Natural killer cell treated with Interleukin-12 subunit alpha and Interleukin-12 subunit beta and Interleukin-15 and Interleukin-18, amount 100 ng/mL, for 72 hours (primary cell): Measurements from ENCODE around the gene TSC22D3. TPM values are rescaled to one million over a fixed set of nuclear protein-coding genes. Genes with fewer than 3 reads are reported as not detected.
"Not testable (repeated sequence)": the region's sequence is repeated elsewhere in the genome, so short reads cannot be mapped to it uniquely, and the experiment has no call there.

ENCODE experiments used
- ATAC-seq, 2 donors: fragments of 150-1000 bp; cut with Tn5 transposase in 1 of 2; sonication (Bioruptor Pico), chemical (Tn5 transposase) in 1 of 2; 2 replicates each; pipeline ENCODE4 v1.10.0; 2021
- DNase-seq: peaks from one replicate; pipeline ENCODE4 v3.0.0; 2022; ENCODE audit warnings: low spot score
- H3K27ac Mint-ChIP-seq, 2 donors: 1 replicate in 1 of 2; 2 replicates in 1 of 2; pipeline ENCODE4 v1.8.0; 2022; ENCODE audit warnings: mixed read lengths in 2 of 2, mild to moderate bottlenecking in 1 of 2, moderate library complexity in 1 of 2
- H3K27me3 Mint-ChIP-seq, 2 donors: 1 replicate in 1 of 2; 2 replicates in 1 of 2; pipeline ENCODE4 v1.8.0; 2022; ENCODE audit warnings: mixed read lengths in 2 of 2
- H3K36me3 Mint-ChIP-seq: one replicate; pipeline ENCODE4 v1.8.0; 2022; ENCODE audit warnings: mixed read lengths
- H3K4me1 Mint-ChIP-seq, 2 donors: 1 replicate in 1 of 2; 2 replicates in 1 of 2; pipeline ENCODE4 v1.8.0; 2022; ENCODE audit warnings: low read depth in 2 of 2, mixed read lengths in 2 of 2, mild to moderate bottlenecking in 1 of 2
- H3K4me3 Mint-ChIP-seq: one replicate; pipeline ENCODE4 v1.8.0; 2022; ENCODE audit warnings: mixed read lengths
- H3K9me3 Mint-ChIP-seq: 2 replicates; pipeline ENCODE4 v1.8.0; 2022; ENCODE audit warnings: mixed read lengths
- total RNA-seq, 2 donors: library from RNA; stranded (reverse); gene quantifications; one replicate each; pipeline ENCODE4 v1.2.3, GENCODE V29; 2022

The TSC22D3 gene
- 10 to 100 TPM in 1 of 2 donors, 1 to 10 TPM in 1; 8.6 to 20.3 TPM for total RNA-seq

GRCh38 chrX:107775734-107776511 lies at the start of gene TSC22D3:
Gene TSC22D3 (minus strand): TSS chrX:107775787. CDS start chrX:107775419, 368 bp downstream.
- Mint-ChIP-seq H3K4me3 (peak within 1 kb of the TSS; percentile 84), H3K27ac (peak within 1 kb of the TSS in 1 of 2 donors; percentile 40), H3K36me3 (no peaks in the 10 kb centered on the region), H3K9me3 (no peaks in the 10 kb centered on the region), H3K4me1 (peaks cover 10 to 13% of the 10 kb centered on the region in 2 donors), H3K27me3 (peaks cover 0 to 17% of the 10 kb centered on the region in 2 donors)
- ATAC-seq (peak; percentile 75 to 83), DNase-seq (peak; percentile 62)

GRCh38 chrX:107823456-107823855 lies 47.9 kb upstream of the TSC22D3 start:
- no peak overlapping the region for H3K27ac Mint-ChIP-seq
- H3K4me1 Mint-ChIP-seq = peaks cover 8 to 15% of the 10 kb centered on the region in 2 donors
- DNase-seq (no peak), ATAC-seq (no peak)
- no peak overlapping the region for H3K4me3 Mint-ChIP-seq
- H3K9me3 Mint-ChIP-seq = no peaks in the 10 kb centered on the region
- H3K36me3 Mint-ChIP-seq = no peaks in the 10 kb centered on the region
- H3K27me3 Mint-ChIP-seq = peaks cover 31 to 35% of the 10 kb centered on the region in 2 donors

- ATAC-seq (no peak), DNase-seq (no peak)
- H3K4me3 Mint-ChIP-seq = no peak overlapping the region
- peaks cover 8 to 15% of the 10 kb centered on the region in 2 donors for H3K4me1 Mint-ChIP-seq
- peaks cover 30 to 35% of the 10 kb centered on the region in 2 donors for H3K27me3 Mint-ChIP-seq
- no peaks in the 10 kb centered on the region for H3K9me3 Mint-ChIP-seq
- no peak overlapping the region for H3K27ac Mint-ChIP-seq
- no peaks in the 10 kb centered on the region for H3K36me3 Mint-ChIP-seq
Measured at GRCh38 chrX:107823042-107823441, 47.5 kb upstream of the TSC22D3 start.

- Mint-ChIP-seq H3K4me1 (peaks cover 0 to 4% of the 10 kb centered on the region in 2 donors), H3K27me3 (peaks cover 8 to 10% of the 10 kb centered on the region in 2 donors), H3K9me3 (no peaks in the 10 kb centered on the region), H3K36me3 (no peaks in the 10 kb centered on the region), H3K27ac (no peak overlapping the region), H3K4me3 (no peak overlapping the region)
- DNase-seq (no peak), ATAC-seq (no peak)
Measured at GRCh38 chrX:107818900-107819521, 43.4 kb upstream of the TSC22D3 start.

- not testable (repeated sequence) for H3K9me3 Mint-ChIP-seq, ATAC-seq, H3K27ac Mint-ChIP-seq, H3K36me3 Mint-ChIP-seq, H3K4me3 Mint-ChIP-seq, H3K4me1 Mint-ChIP-seq, DNase-seq
- peaks cover 22 to 33% of the 10 kb centered on the region in 2 donors for H3K27me3 Mint-ChIP-seq
Measured at GRCh38 chrX:107810053-107810452, 34.5 kb upstream of the TSC22D3 start.

- ATAC-seq = no peak
- Mint-ChIP-seq H3K4me3 (no peak overlapping the region), H3K27ac (no peak overlapping the region), H3K27me3 (peaks cover 15 to 22% of the 10 kb centered on the region in 2 donors), H3K36me3 (no peaks in the 10 kb centered on the region), H3K4me1 (no peaks in the 10 kb centered on the region), H3K9me3 (no peaks in the 10 kb centered on the region)
- DNase-seq = no peak
Measured at GRCh38 chrX:107805179-107805578, 29.6 kb upstream of the TSC22D3 start.

- H3K4me3 Mint-ChIP-seq = no peak overlapping the region
- DNase-seq (no peak), ATAC-seq (no peak)
- no peaks in the 10 kb centered on the region for H3K36me3 Mint-ChIP-seq
- no peak overlapping the region for H3K27ac Mint-ChIP-seq
- no peaks in the 10 kb centered on the region for H3K4me1 Mint-ChIP-seq
- peaks cover 15 to 26% of the 10 kb centered on the region in 2 donors for H3K27me3 Mint-ChIP-seq
- H3K9me3 Mint-ChIP-seq = no peaks in the 10 kb centered on the region
Measured at GRCh38 chrX:107804427-107804826, 28.8 kb upstream of the TSC22D3 start.

GRCh38 chrX:107787827-107788226 lies 12.2 kb upstream of the TSC22D3 start:
- H3K4me3 Mint-ChIP-seq = no peak overlapping the region
- no peak for ATAC-seq
- no peak for DNase-seq
- peaks cover 6 to 17% of the 10 kb centered on the region in 2 donors for H3K27me3 Mint-ChIP-seq
- H3K36me3 Mint-ChIP-seq = no peaks in the 10 kb centered on the region
- H3K4me1 Mint-ChIP-seq = no peaks in the 10 kb centered on the region
- H3K9me3 Mint-ChIP-seq = no peaks in the 10 kb centered on the region
- no peak overlapping the region for H3K27ac Mint-ChIP-seq

- Mint-ChIP-seq H3K27me3 (peaks cover 0 to 14% of the 10 kb centered on the region in 2 donors), H3K36me3 (no peaks in the 10 kb centered on the region)
- ATAC-seq = no peak
Measured at GRCh38 chrX:107780525-107780924, 4.9 kb upstream of the TSC22D3 start.

GRCh38 chrX:107777536-107777832 lies 1.9 kb upstream of the TSC22D3 start, which contains the start of gene NCBP2L:
Gene NCBP2L (plus strand): TSS chrX:107777733. CDS start chrX:107794221, 16,488 bp downstream.
- DNase-seq = no peak
- Mint-ChIP-seq H3K27me3 (peaks cover 0 to 19% of the 10 kb centered on the region in 2 donors), H3K4me3 (peak within 1 kb of the TSS; percentile 84), H3K36me3 (no peaks in the 10 kb centered on the region), H3K9me3 (no peaks in the 10 kb centered on the region), H3K4me1 (peaks cover 10 to 13% of the 10 kb centered on the region in 2 donors), H3K27ac (peak within 1 kb of the TSS in 1 of 2 donors; percentile 40)
- ATAC-seq = no peak

More at GRCh38 chrX:107780525-107780924, 4.9 kb upstream of the TSC22D3 start:
- Mint-ChIP-seq H3K4me3 (no peak overlapping the region), H3K4me1 (peaks cover 10 to 13% of the 10 kb centered on the region in 2 donors), H3K27ac (no peak overlapping the region), H3K9me3 (no peaks in the 10 kb centered on the region)
- no peak for DNase-seq

- H3K4me3 Mint-ChIP-seq = peak overlapping the region; percentile 84
- no peaks in the 10 kb centered on the region for H3K9me3 Mint-ChIP-seq
- H3K27me3 Mint-ChIP-seq = peaks cover 0 to 17% of the 10 kb centered on the region in 2 donors
- peaks cover 10 to 13% of the 10 kb centered on the region in 2 donors for H3K4me1 Mint-ChIP-seq
- DNase-seq (peak; percentile 81), ATAC-seq (peak; percentile 85)
- no peaks in the 10 kb centered on the region for H3K36me3 Mint-ChIP-seq
- peak overlapping the region in 1 of 2 donors; percentile 40 for H3K27ac Mint-ChIP-seq
Measured at GRCh38 chrX:107776649-107777535, 1.3 kb upstream of the TSC22D3 start.

GRCh38 chrX:107775000-107775733 lies 420 bp downstream of the TSC22D3 start:
- Mint-ChIP-seq H3K27me3 (peaks cover 0 to 17% of the 10 kb centered on the region in 2 donors), H3K4me1 (peaks cover 10 to 13% of the 10 kb centered on the region in 2 donors), H3K9me3 (no peaks in the 10 kb centered on the region), H3K4me3 (peak overlapping the region; percentile 84), H3K36me3 (no peaks in the 10 kb centered on the region), H3K27ac (no peak overlapping the region)
- DNase-seq (no peak), ATAC-seq (no peak)

- Mint-ChIP-seq H3K27ac (no peak overlapping the region), H3K4me1 (peaks cover 10 to 13% of the 10 kb centered on the region in 2 donors), H3K27me3 (peaks cover 0 to 17% of the 10 kb centered on the region in 2 donors), H3K4me3 (no peak overlapping the region), H3K9me3 (no peaks in the 10 kb centered on the region), H3K36me3 (no peaks in the 10 kb centered on the region)
- ATAC-seq (no peak), DNase-seq (no peak)
Measured at GRCh38 chrX:107773906-107774435, 1.6 kb downstream of the TSC22D3 start.
